ENCODE results near the gene SLC1A5.

The SLC1A5 gene

DNA sequence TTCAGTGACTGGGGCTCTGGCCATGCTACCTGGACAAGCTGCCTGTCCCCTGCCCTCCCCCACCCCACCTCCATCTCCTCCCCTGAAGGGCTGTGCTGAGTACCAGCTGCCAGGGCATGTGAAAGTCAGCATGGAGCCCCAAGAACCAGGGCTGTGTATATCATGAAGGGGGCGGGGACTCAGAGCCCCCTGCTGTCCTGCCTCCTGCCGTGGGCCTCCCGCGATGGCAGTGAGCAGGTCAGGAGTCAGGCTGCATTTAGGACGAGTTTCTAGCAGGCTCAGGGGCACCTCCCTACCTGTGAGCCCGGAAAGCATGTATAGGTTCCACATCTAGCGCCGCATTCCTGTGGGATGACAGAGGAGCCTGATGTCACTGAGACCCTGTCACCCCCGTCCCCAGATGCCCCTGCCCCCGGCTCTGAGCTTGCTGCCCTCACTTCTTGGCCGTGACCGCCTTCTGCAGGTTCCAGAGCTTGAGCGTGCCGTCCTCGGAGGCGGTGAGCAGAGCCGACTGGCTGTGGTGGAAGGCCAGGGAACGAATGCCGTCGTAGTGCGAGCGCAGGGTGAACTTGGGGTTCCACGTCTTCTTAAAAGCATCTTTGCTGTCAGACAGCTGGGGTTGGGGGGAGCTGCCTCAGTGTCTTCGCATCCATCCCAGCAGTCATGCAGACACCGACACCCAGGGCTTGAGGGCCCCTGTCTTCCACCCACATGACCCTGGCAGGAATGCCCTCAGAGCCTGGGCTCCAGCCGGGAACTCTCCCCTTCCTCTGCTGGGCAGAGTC, 63.2 kb downstream of the SLC1A5 start:
- peaks cover 71 to 100% (median 88%) of the 10 kb centered on the region in 11 experiments for H4K20me1 ChIP-seq
- H3K9ac ChIP-seq, result peak overlapping the region in 8 of 11 experiments; percentile 30 to 64 (median 53); a peak in 14 of 22 replicates
- H3K4me2 ChIP-seq, result peak overlapping the region in 10 of 11 experiments; percentile 86 to 99 (median 96); a peak in 18 of 22 replicates
- H3K27me3 ChIP-seq, result no peaks in the 10 kb centered on the region
- H3K4me3 ChIP-seq, result peak overlapping the region in 4 of 10 experiments; percentile 6 to 44 (median 27); a peak in 5 of 20 replicates
- TF ChIP-seq Cebpa-rat (IDR thresholded peaks at IDR 0.05), result no peak
- H3K9me3 ChIP-seq (replicated peaks in 1 of 11), result no peaks in the 10 kb centered on the region
- H3K4me1 ChIP-seq, result peaks cover 91 to 100% (median 100%) of the 10 kb centered on the region in 10 experiments
- peaks cover 91 to 100% (median 98%) of the 10 kb centered on the region in 11 experiments for H3K36me3 ChIP-seq
- peak overlapping the region in 1 of 11 experiments; percentile 56; a peak in 2 of 22 replicates for H3K27ac ChIP-seq

Data from BLaER1 treated with 17β-estradiol and CSF1 and Interleukin-3, amounts not matched to agents 10 nM and 100 nM (cell line).